GM13976 (cell line): ENCODE data around the gene PTPRR.

Source experiments
- DNase-seq: peaks from one replicate; pipeline ENCODE4 v3.0.0; 2012; ENCODE audit warnings: low spot score
- in situ Hi-C: fragments of 300-500 bp; cut with MboI; formaldehyde crosslinking; loops from one replicate; pipeline ENCODE4 v1.12.0; 2022; ENCODE audit warnings: low sequenced_read_pairs, mixed read lengths, inconsistent platforms; ENCODE audit not compliant: unreplicated experiment
- TF ChIP-seq, protein P1 (sequence below): IDR thresholded peaks from 2 replicates; pipeline ENCODE4 v1.5.1; 2012; ENCODE audit warnings: borderline replicate concordance, mild to moderate bottlenecking; ENCODE audit not compliant: insufficient read depth; ENCODE audit errors: extremely low read depth, missing control alignments, control extremely low read depth

Gene PTPRR

DNA sequence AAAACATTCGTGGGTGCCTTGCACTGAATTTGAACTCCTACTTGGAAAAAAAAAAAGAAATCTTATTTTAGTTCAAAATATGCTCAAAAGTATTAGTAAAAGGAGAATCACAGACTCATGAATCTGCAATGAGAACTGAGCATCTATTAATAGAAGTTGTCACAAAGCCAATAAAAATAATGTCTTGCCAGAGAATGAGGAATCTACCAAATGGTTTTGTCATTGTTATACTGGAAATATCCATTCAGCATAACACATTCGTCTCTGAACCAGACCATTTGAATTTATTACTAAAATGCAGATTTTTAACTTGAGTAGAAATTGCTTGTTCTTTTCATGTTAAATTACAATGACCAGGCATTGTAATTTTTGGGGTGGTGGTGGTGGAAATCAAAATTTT is 271.7 kb downstream of the PTPRR start:
- DNase-seq: no peak
- in situ Hi-C loops: no loop called here
- TF ChIP-seq, protein P1, sequence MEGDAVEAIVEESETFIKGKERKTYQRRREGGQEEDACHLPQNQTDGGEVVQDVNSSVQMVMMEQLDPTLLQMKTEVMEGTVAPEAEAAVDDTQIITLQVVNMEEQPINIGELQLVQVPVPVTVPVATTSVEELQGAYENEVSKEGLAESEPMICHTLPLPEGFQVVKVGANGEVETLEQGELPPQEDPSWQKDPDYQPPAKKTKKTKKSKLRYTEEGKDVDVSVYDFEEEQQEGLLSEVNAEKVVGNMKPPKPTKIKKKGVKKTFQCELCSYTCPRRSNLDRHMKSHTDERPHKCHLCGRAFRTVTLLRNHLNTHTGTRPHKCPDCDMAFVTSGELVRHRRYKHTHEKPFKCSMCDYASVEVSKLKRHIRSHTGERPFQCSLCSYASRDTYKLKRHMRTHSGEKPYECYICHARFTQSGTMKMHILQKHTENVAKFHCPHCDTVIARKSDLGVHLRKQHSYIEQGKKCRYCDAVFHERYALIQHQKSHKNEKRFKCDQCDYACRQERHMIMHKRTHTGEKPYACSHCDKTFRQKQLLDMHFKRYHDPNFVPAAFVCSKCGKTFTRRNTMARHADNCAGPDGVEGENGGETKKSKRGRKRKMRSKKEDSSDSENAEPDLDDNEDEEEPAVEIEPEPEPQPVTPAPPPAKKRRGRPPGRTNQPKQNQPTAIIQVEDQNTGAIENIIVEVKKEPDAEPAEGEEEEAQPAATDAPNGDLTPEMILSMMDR: no peak

DNA sequence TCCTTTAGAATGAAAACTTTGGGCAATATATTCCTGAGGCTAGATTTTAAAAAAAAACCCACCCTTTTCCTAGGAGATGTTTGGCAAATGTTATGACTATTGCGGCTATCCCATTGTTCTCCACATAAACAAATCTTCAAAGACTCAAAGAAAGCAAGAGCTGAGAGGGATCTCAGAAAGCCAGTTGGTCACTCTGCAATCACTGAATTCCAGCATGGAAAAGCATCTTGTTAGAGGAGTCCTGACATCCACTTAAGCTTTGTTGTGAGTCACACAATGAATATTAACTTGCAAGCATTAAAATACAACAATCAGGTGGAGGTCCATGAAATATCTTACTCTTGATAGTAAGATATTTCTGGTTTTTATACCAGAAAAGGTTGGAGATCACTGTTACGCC is 272.3 kb downstream of the PTPRR start:
- in situ Hi-C loops: no loop called here
- TF ChIP-seq, protein P1: no peak
- no peak for DNase-seq

DNA sequence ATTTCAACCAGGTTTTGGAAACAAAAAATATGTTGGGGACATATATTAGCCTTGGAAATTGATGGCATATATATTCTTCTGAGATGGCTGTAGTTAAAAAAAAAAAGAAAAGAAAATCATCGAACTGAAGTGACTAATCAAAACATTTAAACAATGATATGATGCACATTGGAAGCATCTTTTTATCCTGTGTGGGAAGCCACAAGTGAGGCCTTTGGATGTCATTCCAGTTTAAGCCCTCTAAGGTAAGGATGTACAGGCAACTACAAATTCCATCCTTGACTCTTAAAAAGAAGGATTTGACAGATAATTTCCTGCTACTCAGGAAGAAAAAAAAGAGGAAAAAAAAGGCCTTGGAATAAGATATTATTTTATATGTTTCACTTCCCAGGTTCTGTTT is 273.7 kb downstream of the PTPRR start:
- TF ChIP-seq, protein P1: no peak
- in situ Hi-C loops: no loop called here
- no peak for DNase-seq

DNA sequence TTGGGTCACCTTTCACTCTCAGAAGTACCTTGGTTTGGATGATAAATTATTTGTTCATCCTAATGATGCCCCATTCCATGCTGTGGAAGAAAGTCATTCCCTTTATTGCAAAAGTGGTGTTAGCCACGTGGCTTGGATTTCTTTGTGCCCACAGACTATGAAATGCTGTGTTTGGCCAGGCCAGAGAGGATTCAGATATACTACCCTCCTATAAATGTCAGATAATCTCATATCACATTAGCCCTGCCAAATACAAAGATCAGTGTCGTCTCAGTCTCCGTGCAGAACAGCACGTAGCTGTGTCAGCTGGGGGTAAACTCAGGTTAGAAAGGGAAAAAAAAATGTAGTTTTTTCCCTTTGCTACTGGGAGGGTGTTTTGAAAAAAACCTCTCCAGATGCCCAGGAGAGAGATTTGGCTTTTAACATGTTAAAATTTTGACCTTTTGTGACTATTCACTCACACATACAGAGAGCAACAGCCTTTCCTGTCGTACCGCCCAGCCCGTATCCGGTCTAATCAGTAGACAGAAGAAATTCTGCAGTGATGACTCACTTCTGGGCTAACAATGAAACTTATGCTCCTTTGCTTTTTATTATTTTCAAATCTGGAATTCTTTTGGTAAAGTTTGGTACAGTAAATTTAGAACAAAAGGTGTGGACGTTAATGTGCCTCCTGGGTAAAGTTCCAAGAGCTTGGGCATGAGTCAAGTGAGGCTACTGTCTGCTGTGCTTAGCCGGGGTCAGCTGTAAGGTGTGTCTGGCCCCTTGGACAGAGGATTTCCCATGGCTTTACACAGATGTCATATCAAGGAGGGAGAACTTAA is 274.8 kb downstream of the PTPRR start:
- in situ Hi-C loops: no loop called here
- TF ChIP-seq, protein P1: no peak
- DNase-seq: no peak

DNA sequence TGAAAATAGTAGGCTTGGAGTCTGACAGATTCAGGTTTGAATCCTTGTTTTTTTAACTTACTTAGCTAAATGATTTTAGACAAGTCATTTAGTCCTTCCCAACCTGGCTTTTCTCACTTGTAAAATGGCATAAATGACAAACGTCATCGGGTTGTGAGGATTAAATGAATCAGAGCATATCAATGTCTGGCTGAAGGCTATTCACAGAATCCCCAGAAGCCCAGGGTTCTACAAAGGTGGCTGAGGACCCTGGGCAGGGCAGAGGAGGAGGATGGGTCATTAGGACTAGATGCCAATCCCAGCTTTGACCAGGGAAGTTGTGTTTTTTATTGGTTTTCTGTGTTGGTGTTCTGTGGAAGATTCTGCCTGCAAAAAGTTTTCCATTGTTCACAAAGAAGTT is 275.7 kb downstream of the PTPRR start:
- in situ Hi-C loops: no loop called here
- DNase-seq: no peak

DNA sequence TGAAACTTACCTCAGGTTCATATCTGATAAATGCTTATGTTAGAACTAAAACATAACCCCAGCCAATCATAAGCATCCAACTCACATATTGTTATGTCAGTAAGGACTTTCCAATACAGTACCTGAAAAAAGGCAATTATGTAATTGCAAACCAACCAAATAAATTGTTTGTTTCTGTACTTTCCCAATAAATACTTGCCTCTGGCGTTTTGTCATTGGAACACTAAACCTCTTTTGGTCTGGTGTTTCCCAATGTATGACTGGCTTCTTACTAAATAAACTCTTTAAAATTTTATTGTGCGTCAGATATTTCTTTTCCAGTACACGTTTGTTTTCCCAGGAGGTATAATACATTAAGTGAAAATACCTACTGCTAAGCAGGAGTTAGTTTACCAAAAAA is 276.6 kb downstream of the PTPRR start:
- DNase-seq: no peak
- TF ChIP-seq, protein P1: no peak
- in situ Hi-C loops: no loop called here

More for the DNA sequence above, 275.7 kb downstream of the PTPRR start:
- TF ChIP-seq, protein P1: no peak
